ENCODE results near the gene TRAPPC13.

Gene TRAPPC13

DNA sequence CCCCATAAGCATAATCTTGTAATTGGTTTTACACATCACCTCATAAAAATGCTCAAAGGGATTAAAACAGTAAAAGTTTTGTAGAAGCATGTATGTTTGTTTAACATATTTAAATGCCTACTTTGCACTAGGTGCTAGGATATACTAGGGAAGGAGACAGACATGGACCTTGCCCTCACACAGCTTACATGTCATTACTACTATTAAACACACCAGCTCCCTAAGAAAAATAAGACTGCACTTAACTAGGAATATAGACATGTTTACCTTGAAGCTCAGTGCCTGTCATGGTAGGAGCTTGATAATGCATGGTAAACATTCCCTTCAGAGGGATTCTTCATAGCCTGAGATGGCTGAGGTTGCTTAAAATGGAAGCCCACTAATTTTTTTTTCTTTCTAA lies 6.2 kb downstream of the TRAPPC13 start:
- TF ChIP-seq, protein P1, sequence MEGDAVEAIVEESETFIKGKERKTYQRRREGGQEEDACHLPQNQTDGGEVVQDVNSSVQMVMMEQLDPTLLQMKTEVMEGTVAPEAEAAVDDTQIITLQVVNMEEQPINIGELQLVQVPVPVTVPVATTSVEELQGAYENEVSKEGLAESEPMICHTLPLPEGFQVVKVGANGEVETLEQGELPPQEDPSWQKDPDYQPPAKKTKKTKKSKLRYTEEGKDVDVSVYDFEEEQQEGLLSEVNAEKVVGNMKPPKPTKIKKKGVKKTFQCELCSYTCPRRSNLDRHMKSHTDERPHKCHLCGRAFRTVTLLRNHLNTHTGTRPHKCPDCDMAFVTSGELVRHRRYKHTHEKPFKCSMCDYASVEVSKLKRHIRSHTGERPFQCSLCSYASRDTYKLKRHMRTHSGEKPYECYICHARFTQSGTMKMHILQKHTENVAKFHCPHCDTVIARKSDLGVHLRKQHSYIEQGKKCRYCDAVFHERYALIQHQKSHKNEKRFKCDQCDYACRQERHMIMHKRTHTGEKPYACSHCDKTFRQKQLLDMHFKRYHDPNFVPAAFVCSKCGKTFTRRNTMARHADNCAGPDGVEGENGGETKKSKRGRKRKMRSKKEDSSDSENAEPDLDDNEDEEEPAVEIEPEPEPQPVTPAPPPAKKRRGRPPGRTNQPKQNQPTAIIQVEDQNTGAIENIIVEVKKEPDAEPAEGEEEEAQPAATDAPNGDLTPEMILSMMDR (IDR thresholded peaks at IDR 0.05; ENCODE audit: low read depth, low read length) = no peak
- Histone ChIP-seq H3K9me3 (ENCODE audit: severe bottlenecking) (no peaks in the 10 kb centered on the region), H3K27ac (no peak overlapping the region), H3K4me3 (ENCODE audit: low read depth, low read length) (no peak overlapping the region), H3K36me3 (peaks cover 11% of the 10 kb centered on the region), H3K27me3 (ENCODE audit: insufficient read depth, low read depth, severe bottlenecking) (no peaks in the 10 kb centered on the region)
- no peak for DNase-seq

GRCh38 chr5:65640240-65640639 lies 15.4 kb downstream of the TRAPPC13 start:
- Histone ChIP-seq H3K27ac (no peak overlapping the region), H3K9me3 (ENCODE audit: severe bottlenecking) (no peaks in the 10 kb centered on the region), H3K36me3 (peaks cover 13% of the 10 kb centered on the region), H3K4me3 (ENCODE audit: low read depth, low read length) (no peak overlapping the region), H3K27me3 (ENCODE audit: insufficient read depth, low read depth, severe bottlenecking) (no peaks in the 10 kb centered on the region)
- TF ChIP-seq, protein P1 (IDR thresholded peaks at IDR 0.05; ENCODE audit: low read depth, low read length) = no peak
- no peak for DNase-seq

- no peak for DNase-seq
- Histone ChIP-seq H3K36me3 (0 out of 2 replicates have a peak, but pooled peaks cover 2% of the 10 kb centered on the region), H3K27ac (no peak overlapping the region), H3K9me3 (ENCODE audit: severe bottlenecking) (no peaks in the 10 kb centered on the region), H3K27me3 (ENCODE audit: insufficient read depth, low read depth, severe bottlenecking) (no peaks in the 10 kb centered on the region), H3K4me3 (ENCODE audit: low read depth, low read length) (no peak overlapping the region)
- TF ChIP-seq, protein P1 (IDR thresholded peaks at IDR 0.05; ENCODE audit: low read depth, low read length) = no peak
Observed at GRCh38 chr5:65646938-65647337, 22.1 kb downstream of the TRAPPC13 start.

DNA sequence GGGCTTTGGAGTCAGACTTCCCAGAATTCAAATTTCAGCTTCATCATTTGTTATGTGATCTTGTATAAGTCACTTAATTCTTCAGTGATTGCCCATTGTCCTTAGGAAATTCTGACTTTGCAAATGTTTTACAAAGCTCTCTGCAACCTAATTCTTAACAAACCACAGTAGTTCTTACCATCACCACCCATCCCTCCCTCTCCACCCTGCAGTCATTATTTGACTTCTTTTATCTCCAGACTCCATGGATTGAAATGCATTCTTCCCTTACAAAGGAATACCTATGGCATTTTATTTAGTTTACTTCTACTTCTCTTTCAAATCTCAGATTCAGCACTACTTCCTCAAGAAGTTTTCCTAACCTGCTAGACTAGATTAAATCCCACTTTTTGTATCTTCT lies 23.1 kb downstream of the TRAPPC13 start:
- H3K9me3 ChIP-seq (ENCODE audit: severe bottlenecking) = no peaks in the 10 kb centered on the region
- no peak overlapping the region for H3K27ac ChIP-seq
- no peak for DNase-seq
- TF ChIP-seq, protein P1 (IDR thresholded peaks at IDR 0.05; ENCODE audit: low read depth, low read length) = no peak
- H3K36me3 ChIP-seq = no peaks in the 10 kb centered on the region
- H3K27me3 ChIP-seq (ENCODE audit: insufficient read depth, low read depth, severe bottlenecking) = no peaks in the 10 kb centered on the region
- H3K4me3 ChIP-seq (ENCODE audit: low read depth, low read length) = no peak overlapping the region

DNA sequence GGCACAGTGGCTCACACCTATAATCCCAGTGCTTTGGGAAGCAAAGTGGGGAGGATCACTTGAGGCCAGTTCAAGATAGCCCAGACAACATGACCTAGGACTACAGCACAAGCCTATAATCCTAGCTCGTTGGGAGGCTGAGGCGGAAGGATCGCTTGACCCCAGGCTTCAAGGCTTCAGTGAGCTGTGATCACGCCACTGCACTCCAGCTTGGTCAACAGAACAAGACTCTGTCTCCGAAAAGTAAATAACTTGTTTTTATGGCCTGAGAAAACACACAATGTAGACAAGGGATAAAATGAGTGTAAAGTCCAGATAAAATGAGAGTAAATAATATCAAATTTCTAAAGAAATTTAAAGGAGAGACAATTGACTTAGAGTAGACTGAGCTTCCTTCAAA lies 26.3 kb downstream of the TRAPPC13 start:
- Histone ChIP-seq H3K36me3 (no peaks in the 10 kb centered on the region), H3K27me3 (ENCODE audit: insufficient read depth, low read depth, severe bottlenecking) (no peaks in the 10 kb centered on the region), H3K4me3 (ENCODE audit: low read depth, low read length) (no peak overlapping the region), H3K27ac (no peak overlapping the region), H3K9me3 (ENCODE audit: severe bottlenecking) (no peaks in the 10 kb centered on the region)
- TF ChIP-seq, protein P1 (IDR thresholded peaks at IDR 0.05; ENCODE audit: low read depth, low read length) = no peak
- peak; percentile 15 for DNase-seq

- Histone ChIP-seq H3K36me3 (no peaks in the 10 kb centered on the region), H3K27me3 (ENCODE audit: insufficient read depth, low read depth, severe bottlenecking) (no peaks in the 10 kb centered on the region), H3K4me3 (ENCODE audit: low read depth, low read length) (no peak overlapping the region), H3K9me3 (ENCODE audit: severe bottlenecking) (no peaks in the 10 kb centered on the region), H3K27ac (no peak overlapping the region)
- DNase-seq = no peak
- TF ChIP-seq, protein P1 (IDR thresholded peaks at IDR 0.05; ENCODE audit: low read depth, low read length) = no peak
Observed at GRCh38 chr5:65654713-65655112, 29.9 kb downstream of the TRAPPC13 start.
